GM19351 (cell line): ENCODE data around the gene CGREF1.
"Not testable (repeated sequence)": the region's sequence is repeated elsewhere in the genome, so short reads cannot be mapped to it uniquely, and the experiment has no call there.

ENCODE experiments used
- ATAC-seq: cut with Tn5 transposase; IDR thresholded peaks from one replicate; pipeline ENCODE4 v1.9.1; 2021; ENCODE audit warnings: mild to moderate bottlenecking, moderate library complexity; ENCODE audit not compliant: unreplicated experiment

CGREF1 gene

DNA sequence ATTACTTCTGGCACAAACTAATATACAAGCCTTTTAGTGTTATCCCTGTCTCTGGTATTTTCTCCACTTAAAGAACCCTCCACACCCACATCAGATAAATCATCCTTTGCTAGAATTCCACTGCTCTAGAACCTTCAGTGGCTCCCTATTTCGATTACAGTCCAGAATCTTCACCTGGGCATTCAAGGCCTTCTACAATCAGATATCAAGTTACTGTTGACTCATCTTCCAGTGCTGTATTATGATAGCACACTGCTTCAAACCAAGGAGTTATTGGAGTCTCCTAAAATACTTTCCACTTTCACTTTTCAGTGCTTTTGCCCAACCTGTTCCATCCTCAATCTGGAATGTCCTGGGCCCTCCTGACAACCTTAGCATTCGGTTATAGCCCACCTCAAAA, 3.4 kb downstream of the CGREF1 start:
- no peak for ATAC-seq

GRCh38 chr2:27111392-27112078, 7.4 kb downstream of the CGREF1 start:
- not testable (repeated sequence) for ATAC-seq

DNA sequence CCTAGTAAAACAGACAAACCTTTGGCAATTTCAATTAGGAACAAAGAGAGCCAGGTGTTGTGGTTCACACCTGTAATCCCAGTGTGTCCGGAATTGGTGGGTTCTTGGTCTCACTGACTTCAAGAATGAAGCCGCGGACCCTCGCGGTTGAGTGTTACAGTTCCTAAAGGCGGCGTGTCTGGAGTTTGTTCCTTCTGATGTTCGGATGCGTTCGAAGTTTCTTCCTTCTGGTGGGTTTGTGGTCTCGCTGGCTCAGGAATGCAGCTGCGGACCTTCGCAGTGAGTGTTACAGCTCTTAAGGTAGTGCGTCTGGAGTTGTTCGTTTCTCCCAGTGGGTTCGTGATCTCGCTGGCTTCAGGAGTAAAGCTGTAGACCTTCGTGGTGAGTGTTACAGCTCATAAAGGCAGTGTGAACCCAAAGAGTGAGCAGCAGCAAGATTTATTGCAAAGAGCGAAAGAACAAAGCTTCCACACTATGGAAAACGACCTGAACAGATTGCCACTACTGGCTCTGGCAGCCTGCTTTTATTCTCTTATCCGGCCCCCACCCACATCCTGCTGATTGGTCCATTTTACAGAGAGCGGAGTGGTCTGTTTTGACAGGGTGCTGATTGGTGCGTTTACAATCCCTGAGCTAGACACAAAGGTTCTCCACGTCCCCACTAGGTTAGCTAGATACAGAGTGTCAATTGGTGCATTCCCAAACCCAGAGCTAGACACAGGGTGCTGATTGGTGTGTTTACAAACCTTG, 8.2 kb downstream of the CGREF1 start:
- not testable (repeated sequence) for ATAC-seq

DNA sequence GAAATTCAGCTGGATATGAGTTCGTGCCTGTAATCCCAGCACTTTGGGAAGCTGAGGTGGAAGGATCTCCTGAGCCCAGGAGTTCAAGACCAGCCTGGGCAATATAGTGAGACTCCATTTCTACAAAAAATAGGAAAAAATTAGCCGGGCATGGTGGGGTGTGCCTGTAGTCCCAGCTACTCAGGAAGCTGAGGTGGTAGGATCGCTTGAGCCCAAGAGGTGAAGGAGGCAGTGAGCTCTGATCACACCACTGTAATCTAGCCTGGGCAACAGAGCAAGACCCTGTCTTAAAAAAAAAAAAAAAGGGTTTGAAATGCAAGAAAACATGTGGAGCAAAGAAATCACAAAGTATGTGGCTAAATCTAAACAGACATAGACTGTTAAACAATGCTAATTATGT, 9.8 kb downstream of the CGREF1 start:
- ATAC-seq, result no peak

- ATAC-seq, result no peak
These were observed 10.7 kb downstream of the CGREF1 start for GRCh38 chr2:27108221-27108620.

GRCh38 chr2:27105981-27106380, 12.9 kb downstream of the CGREF1 start:
- ATAC-seq, result no peak

DNA sequence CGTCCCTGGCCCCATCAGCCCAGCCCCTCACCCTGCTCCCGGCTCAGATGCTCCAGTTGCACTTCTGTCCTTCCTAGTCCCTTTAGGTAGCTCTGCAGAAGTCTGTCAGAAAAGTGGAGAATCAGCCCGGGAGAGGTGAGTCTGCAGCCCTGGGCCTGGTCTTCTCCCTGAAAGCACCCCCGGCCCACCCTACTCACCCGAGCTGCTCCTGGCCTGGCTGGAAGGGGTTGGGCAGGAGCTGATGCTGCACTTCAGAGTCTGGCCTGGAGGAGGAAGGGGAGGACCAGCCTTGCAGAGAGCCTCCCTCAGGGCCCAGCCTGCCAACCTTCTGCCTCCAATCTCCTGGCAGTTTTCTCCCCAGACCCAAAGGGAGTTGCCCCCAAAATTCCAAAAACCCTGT, 16.6 kb downstream of the CGREF1 start:
- ATAC-seq, result no peak

DNA sequence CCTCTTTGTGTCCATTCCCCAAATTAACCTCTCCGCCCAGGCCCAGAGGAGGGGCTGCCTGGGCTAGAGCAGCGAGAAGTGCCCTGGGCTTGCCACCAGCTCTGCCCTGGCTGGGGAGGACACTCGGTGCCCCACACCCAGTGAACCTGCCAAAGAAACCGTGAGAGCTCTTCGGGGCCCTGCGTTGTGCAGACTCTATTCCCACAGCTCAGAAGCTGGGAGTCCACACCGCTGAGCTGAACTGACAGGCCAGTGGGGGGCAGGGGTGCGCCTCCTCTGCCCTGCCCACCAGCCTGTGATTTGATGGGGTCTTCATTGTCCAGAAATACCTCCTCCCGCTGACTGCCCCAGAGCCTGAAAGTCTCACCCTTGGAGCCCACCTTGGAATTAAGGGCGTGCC, 18.9 kb downstream of the CGREF1 start:
- ATAC-seq, result no peak

GRCh38 chr2:27099334-27099955, 19.5 kb downstream of the CGREF1 start:
- no peak for ATAC-seq

GRCh38 chr2:27097341-27097740, 21.6 kb downstream of the CGREF1 start:
- no peak for ATAC-seq

- no peak for ATAC-seq
These were observed 22.1 kb downstream of the CGREF1 start for GRCh38 chr2:27096748-27097297.

- no peak for ATAC-seq
These were observed 22.9 kb downstream of the CGREF1 start for GRCh38 chr2:27095745-27096651.

DNA sequence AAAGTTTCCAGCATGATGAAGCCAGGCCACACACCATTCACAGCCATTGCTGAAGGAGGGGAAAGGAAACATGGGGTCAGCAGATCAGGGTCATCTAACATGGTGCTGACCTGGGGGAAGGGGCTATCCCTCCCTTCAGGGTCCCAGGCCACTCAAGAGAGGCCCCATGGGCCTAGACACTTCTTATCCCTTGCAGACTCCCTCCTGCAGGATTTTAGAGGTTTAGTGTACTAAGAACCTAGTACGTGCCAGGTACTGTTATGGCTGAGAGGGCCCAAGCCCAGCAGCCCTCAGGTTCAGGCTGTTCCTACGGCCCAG, 23.5 kb downstream of the CGREF1 start:
- ATAC-seq, result no peak

DNA sequence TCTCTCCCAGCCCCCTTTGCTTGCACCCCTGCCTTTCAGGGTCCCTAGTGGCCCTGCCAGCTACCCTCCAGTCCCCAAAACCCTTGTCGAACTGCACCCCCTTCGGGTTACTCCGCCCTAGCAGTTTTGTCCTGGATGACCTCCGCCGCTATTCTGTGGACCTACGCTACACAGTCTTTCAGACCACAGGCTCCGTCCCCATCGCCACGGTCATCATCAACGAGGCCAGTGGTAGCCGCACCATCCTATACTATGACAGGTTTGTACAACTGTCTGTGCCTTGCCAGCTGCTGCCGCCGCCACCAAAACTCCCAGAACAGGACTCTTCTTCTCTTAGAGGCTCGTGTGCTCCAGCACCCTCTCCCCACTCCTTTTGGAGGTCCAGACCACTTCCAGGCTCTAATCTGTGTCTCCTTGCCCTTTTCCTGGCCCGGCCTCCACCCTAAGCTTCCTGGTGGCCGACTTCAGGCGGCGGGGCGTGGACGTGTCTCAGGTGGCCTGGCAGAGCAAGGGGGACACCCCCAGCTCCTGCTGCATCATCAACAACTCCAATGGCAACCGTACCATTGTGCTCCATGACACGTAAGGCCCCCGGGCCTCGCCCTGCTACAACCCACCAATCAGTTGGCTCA, 24.5 kb downstream of the CGREF1 start:
- ATAC-seq, result no peak

GRCh38 chr2:27093430-27094352, 25.2 kb downstream of the CGREF1 start:
- no peak for ATAC-seq

DNA sequence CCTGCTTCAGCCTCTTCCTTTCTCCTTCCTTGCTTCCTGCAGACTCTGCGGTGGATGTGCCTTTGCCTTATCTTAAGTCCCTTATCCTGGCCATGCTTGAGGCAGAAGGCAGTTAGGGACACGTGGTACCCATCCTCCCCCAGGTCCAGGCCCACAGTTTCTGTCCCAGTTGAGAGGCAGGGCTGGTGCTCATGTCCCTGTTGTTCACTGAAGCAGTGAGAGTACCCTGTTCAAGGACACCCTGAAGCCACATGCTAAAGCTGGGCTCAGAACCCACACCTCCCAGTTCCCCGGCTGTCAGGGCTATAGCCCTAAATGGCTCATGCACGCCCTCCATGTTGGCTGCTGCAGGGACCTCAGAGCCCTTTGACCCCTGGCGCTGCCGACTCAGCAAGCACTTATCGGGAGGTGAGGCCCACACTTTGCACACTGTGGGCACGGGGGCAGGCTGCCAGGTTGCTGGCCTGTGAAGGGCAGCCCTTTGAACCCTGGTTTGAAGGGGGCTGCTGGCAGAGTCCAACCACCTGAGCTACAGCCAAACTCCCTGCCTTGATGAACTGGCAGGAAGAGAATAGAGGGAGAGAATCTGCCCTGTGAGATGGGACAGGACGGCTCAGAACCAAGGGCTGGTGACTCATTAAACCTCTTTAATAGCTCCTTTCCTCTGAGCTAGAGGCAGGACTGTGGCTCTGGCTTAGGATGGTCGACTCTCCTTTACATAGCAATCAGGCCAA, 26.1 kb downstream of the CGREF1 start:
- no peak for ATAC-seq

DNA sequence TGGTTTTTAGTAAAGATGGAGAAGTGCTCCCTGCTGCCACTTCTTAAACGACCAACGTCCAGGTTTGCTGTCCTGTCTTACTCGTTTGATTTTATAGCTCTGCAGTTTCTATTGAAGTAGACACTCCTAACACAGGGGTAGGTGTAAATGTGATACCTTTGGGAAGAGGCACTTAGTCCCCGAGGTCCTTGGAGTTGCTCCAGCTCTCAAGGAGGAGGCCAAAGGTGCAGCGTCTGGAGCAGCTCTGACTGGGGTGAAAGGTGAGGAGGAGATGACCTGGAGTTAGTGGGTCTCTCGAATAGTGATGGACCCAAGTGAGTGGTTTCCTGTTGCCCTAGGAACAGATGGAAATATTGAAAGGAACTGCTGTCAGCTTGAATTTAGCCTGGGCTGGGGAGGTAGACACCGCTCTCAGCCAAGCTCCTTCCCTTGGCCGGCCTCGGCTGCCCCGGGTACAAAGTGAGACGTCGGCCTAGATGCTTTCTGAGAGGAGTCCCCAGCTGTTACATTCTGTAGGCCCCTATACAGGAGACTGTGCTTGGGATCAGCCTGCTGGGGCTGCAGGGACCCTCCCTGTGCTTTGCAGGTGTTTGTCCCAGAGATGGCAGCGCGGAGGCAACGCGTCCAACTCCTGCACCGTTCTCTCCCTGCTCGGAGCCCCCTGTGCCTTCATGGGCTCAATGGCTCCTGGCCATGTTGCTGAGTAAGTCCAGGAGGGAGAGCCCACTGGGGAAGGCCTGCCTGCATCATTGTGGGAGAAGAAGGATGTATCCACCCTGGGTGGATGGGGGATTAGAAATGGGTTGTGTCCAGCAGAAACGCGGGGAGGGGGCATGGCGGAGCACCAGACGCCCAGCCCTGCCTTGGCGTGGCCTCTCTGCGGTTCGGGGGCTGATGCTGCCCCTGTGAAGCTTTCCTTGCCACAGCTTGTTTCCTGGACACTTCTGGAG, 26.9 kb downstream of the CGREF1 start:
- no peak for ATAC-seq
